ENCODE results near the gene PNCK. TPM values are rescaled to one million over a fixed set of nuclear protein-coding genes. Genes with fewer than 3 reads are reported as not detected.

The PNCK gene
- total and polyA plus RNA-seq, 2 of the 13 experiments (the other 11 are each of a cell fraction or from before 2014, with no cell fraction given), result 33.1 TPM; not detected in 1

GRCh38 chrX:153646620-153647373 is 26.8 kb downstream of the PNCK start, which contains the start of gene DUSP9 (continued):
- TF ChIP-seq CBX2 (IDR thresholded peaks at IDR 0.05; ENCODE audit: low read depth, low read length) (no peak), CBX2 (CRISPR knock-in tag; IDR thresholded peaks at IDR 0.05; ENCODE audit: low read depth) (no peak), SCMH1 (CRISPR knock-in tag; IDR thresholded peaks at IDR 0.05; ENCODE audit: borderline replicate concordance) (no peak), CERS6 (CRISPR knock-in tag; IDR thresholded peaks at IDR 0.05) (no peak), HOXA9 (CRISPR knock-in tag; IDR thresholded peaks at IDR 0.05; ENCODE audit: borderline replicate concordance) (no peak), ZBTB7B (CRISPR knock-in tag; IDR thresholded peaks at IDR 0.05) (peak; percentile 91), HMG20B (CRISPR knock-in tag; conservative IDR thresholded peaks at IDR 0.05) (peak; percentile 64; the same call in 1 of the 2 replicates), CBX5 (CRISPR knock-in tag; IDR thresholded peaks at IDR 0.05; ENCODE audit: borderline replicate concordance) (0 out of 2 replicates have a peak, but pooled peaks have one; percentile 39), ZNF138 (CRISPR knock-in tag; IDR thresholded peaks at IDR 0.05; ENCODE audit: low read depth) (no peak), ZBTB33 (CRISPR knock-in tag; IDR thresholded peaks at IDR 0.05) (no peak), RFX1 (IDR thresholded peaks at IDR 0.05) (no peak), PRMT3 (CRISPR knock-in tag; IDR thresholded peaks at IDR 0.05; ENCODE audit: borderline replicate concordance, low read depth) (no peak), ZNF331 (CRISPR knock-in tag; IDR thresholded peaks at IDR 0.05) (peak; percentile 51; the same call in 1 of the 2 replicates), GLMP (CRISPR knock-in tag; IDR thresholded peaks at IDR 0.05; ENCODE audit: borderline replicate concordance) (no peak), PHF8 (CRISPR knock-in tag; IDR thresholded peaks at IDR 0.05) (peak; percentile 29; the same call in 1 of the 2 replicates), PLRG1 (conservative IDR thresholded peaks at IDR 0.05) (no peak), MIER3 (CRISPR knock-in tag; IDR thresholded peaks at IDR 0.05; ENCODE audit: borderline replicate concordance) (no peak; the same call in 1 of the 2 replicates), ZNF557 (CRISPR knock-in tag; IDR thresholded peaks at IDR 0.05) (no peak), ZMYM2 (CRISPR knock-in tag; IDR thresholded peaks at IDR 0.05) (no peak), POGK (CRISPR knock-in tag; conservative IDR thresholded peaks at IDR 0.05) (no peak), TEF (CRISPR knock-in tag; IDR thresholded peaks at IDR 0.05) (no peak), RBM22 (optimal IDR thresholded peaks at IDR 0.05; ENCODE audit: low read length) (no peak), IRF9 (CRISPR knock-in tag; IDR thresholded peaks at IDR 0.05; ENCODE audit: borderline replicate concordance) (no peak)

Data from HepG2 (cell line).